HuH-7 (cell line): ENCODE data around the gene LGALSL.
A peak's percentile ranks its signal among the peaks of the same experiment; 100 is the strongest.

Experiments used
- DNase-seq: peaks from one replicate; pipeline ENCODE4 v3.0.0; 2011; ENCODE audit warnings: low spot score

The LGALSL gene

DNA sequence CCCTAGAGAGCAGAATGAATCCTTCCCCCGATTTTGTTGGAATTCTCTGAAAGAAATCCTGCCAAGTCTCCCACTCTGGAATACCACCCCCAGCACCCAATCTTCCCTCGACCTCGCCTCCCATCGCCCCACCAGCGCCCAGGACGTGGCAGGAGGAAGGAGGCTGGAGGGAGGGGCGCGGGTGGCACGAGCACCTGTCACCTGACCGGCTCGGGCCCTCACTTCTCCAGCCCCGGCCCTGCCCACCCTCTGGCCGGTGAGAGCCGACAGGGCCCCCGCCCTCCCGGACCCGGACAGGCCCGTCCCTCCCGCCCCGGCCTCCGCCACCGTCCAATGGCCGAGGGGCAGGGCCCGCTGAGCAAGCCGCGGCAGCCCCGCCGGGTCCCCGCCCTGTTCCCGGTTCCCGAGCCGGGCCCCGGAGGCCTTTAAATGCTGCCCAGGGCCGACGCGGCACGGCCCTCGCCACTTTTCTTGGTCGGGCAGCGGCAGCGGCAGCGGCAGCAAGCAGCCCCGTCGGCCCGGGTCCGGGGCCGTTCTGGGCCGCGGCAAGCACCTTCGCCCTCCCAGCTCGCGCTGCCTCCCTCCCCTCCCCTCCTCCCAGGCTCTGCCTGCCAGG lies at the start of gene LGALSL:
Gene LGALSL (plus strand): TSS at position 393 of the 616 bp plus-strand sequence. CDS start 384 bp downstream, outside the sequence.
- DNase-seq, result peak; percentile 86

DNA sequence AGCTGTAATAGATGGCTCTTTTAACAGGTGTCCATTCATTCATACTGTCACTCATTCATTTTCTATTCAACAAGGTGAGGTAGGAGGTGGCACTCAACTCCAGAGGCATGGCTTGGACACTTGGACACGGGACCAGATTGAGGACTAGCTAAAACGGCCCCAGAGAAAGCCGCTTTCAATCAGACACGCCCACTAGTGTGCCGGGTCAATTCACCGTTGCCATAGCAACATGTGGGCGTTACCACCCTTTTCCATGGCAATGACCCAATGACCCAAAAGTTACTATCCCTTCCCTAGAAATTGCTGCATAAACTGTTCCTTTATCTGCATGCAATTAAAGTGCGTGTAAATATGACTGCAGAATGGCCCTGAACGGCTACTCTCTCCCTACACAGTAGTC lies 49.2 kb upstream of the LGALSL start:
- peak; percentile 41 for DNase-seq

DNA sequence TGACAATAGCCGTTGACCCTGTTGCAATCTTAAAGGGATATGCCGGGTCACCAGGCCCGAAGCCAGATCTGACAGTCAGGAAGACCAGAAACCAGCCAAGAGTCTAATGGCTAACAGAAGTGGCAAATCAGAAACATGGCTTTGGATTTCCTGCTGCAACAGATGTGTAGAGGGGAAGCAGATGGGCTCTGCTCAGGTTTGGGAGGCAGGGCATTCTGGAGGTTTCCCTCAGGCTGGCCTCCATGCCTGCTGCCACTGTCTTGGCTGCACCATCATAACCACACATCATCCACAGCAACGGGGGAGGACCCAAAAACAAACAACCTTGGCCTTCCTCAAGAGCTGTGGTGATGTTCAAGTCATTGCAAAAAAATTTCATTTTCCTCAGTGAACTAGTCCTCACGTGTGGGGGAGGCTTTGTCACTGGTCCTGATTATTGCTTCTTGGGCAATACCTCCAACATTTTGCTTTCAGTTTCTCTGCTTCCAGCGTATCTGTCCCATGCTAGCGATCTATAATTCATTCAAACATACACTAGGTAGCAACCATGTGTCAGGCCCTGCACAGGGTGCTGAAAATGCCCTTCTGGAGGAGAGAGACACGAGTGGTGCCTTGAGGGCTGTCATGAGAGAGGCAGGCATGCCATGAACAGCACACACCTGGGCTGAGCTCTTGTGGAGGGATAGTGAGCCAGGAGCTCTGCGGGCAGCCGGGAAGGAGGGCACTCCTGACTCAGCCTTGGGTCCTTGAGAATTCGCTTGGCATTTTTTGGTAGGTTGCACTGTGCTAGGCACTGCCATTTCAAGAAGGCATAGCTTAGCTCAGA lies 48.2 kb upstream of the LGALSL start:
- no peak for DNase-seq

DNA sequence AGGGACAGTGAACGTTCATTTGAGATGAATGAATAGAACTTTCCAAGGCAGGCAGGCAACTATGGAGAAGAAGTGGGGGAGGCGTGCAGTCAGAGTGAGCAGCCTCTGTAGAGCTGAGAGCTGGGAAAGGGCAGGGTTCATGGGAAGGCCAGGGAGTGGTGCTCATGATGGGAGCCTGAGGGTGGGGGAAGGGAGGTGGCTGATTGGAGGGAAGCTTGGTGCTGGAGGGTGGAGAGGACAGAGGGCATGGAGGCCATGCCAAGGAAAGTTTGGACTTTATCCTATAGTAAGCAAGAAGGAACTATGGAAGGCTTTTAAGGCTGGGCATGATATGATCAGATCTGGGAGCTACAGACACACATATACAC lies 47.6 kb upstream of the LGALSL start:
- DNase-seq, result peak; percentile 54

DNA sequence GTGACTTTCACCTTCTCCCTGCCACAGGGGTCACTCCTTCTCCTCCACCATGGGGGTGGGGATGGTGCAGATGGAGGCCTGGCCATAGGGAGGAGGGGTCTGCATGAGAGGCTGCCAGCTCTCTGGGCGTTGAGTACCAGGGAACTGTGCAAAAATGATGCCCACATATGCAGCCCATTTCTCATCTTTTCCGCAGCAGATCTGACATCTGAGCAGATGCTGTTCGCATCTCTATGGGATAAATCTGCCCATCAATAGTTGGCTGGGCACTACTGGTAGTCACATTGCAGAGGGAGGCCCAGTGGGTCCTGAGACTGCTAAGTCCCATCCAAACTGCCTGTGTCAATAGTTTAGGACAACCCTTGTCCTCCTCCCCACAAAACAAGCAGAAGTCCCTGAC lies 45.9 kb upstream of the LGALSL start:
- DNase-seq, result no peak

DNA sequence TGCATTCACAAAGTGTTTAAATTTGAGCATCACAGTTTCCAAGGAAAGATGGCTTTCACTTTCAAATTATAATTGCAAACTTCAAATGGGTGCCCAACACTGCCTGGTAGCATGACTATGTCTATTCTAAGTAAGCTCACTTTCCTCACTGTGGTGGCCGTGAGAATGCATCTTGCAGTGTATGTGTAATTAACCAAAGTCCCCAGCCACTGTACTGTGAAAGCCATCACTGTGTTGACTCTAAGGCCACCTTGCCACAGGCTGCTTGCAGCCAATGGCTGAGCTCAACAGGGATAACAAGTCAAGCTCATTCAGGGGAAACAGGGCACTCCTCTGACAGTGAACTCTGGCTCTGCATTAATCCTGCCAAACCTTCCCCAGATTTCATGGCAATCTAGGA lies 43.3 kb upstream of the LGALSL start:
- DNase-seq, result peak; percentile 28

DNA sequence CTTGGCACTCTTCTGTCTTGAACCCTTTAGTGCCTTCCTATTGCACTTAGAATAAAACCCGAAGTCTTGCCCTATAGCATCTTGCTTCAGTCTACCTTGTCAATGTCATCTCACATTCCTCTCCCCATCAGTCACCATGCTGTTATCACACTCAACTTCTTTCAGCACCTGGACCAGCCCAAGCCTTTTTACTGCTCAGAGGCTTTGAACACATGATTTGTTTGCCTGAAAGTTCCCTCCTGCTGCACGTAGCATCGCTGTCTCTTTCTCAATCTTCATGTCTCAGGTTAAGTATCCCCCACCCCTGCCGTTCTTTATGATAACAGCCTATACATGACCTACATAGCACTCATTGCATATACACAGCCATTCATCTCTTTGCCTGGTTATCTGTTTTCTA lies 41.3 kb upstream of the LGALSL start:
- no peak for DNase-seq

DNA sequence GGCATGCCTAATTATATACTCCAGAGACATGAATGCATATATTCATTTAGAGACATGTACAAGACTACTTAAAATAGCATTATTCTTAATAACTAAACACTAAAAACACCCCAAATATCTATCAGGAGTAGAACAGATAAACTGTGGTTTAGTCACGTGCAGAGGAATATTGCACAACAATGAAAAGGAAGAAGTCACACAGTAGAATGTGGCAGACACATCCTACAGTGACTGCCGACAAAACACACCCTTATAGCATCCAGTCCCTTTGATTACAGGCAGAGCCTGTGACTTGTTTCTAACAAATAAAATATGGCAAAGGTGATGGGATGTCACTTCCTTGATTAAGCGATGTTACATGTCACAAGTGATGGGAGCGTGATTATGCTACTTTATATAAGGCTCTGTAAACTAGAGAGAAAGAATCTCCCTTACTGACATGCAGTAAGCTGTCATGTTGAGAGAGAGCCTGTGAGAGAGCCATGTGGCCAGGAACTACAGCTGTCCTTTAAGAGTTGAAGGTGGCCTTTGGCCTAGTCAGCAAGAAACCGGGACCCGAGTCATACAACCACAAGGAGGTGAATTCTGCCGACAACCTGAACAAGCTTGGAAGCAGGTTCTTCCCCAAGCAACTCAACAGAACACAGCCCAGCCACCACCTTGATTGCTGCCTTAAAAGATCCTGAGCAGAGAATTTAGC lies 39.1 kb upstream of the LGALSL start:
- no peak for DNase-seq

DNA sequence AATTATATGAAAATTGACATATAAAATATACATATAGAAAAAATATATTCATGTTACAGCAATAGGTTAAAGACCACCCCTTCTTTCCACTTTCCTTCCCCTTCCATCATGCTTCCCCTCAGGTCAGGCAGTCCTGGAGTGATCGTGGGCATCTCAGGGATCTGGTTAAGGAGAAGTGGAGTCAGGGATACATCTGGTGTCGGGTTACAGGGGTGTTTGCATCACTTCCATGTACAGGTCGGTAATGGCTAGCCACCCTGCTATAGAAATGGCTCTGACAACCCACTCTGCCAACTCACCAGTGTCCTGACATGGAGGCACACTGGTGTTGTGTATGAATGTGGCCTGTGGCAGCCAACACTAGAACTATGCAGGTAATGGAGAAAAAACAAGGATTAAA lies 36.3 kb upstream of the LGALSL start:
- no peak for DNase-seq

DNA sequence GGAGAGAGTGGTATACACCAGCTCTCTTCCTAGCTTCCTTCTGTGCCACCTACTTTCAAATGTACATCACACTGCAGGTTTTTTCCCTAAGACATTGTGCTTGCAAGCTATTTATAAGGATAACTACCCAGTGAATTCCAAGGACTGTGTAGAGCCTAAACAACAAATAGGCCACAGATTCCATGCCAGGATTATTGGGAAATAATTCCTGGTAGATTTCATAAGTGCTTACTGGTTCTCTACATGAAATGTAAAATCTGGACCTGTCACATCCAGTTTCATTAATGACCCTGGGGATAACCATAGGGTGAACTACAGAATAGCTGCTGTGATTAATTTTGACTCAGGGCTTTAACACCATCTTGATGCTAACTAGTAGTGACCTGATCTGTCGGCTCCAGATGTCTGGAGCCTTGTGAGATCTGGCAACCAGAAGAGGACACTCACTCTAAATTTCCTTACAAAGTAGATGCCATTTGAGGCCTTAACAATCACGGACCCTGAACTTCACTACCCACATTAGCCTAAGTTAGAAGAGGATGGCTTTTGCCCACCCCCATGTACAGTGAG lies 34.3 kb upstream of the LGALSL start:
- DNase-seq, result no peak

DNA sequence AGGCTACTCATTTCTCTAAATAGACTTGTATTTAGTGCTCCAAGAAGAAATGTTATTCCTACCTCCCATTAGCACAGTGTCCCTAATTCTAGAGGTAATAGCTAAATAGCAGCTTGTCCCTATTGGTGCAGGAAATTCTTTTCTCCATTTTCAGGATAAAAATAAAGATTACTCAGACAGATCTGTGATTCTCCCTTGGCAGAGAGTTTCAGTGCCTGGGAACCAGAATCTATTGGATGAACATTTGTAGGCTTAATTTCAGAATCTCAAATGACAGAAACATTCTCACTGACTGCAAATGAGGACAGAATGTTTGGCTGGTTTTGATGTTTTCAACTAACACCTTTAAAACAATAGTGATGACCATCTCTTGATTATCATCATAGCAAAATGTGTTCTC lies 33.3 kb upstream of the LGALSL start:
- no peak for DNase-seq

DNA sequence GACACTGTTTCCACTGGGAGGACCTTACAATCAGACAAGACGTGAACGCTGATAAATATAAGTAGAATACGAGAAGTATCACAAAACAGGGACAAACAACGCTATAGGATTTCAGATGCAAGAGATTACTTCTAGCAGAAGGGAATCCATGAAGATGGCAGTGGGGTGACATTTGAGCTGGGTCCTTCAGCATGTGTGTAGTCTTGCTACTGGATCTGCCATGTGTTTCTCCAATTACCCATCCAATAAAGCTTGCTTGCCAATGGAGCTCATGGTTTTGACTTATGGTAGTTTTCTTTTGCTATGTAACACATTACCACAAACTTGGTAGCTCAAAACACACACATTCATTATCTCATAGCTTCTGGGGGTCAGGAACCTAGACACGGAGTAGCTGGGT lies 32.8 kb upstream of the LGALSL start:
- no peak for DNase-seq

DNA sequence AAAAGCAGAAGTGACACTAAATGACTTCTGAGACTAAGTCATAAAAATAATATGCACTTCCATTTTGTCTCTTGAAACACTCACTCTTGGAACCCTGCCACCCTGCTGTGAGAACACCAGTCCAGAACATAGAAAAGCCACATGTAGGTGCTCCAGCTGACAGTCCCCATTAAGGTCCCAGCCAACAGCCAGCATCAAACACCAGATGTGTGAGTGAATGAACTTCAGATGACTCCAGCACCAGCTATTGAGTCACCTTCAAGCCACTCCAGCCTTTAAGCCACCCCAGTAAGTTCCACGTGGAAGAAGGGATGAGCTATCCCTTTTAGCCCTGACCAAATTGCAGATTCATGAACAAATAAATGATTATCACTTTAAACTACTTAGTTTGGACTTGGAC lies 31.5 kb upstream of the LGALSL start:
- no peak for DNase-seq

DNA sequence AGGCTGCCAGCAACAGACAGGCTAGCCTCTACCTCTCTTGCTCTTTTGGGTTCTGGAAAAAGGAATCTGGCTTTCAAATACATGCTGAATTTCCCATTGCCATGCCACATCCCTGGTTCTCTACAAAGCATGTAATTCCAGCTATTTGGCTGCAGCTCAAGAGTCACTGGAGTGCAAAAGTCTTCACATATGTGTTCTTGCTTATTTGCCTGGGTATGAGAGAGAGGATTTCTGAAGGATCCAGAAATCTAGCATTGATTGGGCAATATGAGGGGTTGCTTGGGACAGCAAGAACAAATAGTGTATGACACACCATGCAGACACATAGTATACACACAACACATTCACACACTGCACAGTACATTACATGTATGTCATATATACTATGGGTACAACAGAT lies 30.7 kb upstream of the LGALSL start:
- no peak for DNase-seq

DNA sequence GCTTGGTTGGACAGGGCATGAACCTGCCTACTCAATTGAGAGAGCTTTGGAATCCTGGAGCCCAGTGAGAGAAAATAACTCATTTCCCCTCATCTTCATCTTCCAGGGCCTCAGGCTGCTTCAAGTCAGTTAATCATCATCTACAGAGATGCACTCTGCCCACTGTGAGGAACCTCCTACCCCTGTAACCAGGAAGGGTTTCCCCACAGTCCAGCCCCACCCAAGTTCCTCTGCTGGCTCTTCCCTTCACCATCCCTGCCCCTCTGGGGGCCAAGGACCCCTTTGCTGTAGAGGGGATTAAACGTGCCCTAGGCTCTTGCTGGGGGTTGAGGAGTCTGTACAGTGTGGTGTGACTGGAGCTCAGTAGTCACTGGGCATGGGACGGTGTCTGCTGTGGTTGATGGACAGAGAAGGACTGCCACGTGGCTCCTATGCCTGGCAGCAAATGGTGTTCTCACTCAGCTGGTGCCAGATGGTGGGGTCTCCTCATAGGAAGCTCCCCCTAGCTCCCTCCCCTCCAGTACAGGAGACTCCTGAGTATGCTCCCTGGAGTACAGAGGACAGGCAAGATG lies 29.5 kb upstream of the LGALSL start:
- no peak for DNase-seq

DNA sequence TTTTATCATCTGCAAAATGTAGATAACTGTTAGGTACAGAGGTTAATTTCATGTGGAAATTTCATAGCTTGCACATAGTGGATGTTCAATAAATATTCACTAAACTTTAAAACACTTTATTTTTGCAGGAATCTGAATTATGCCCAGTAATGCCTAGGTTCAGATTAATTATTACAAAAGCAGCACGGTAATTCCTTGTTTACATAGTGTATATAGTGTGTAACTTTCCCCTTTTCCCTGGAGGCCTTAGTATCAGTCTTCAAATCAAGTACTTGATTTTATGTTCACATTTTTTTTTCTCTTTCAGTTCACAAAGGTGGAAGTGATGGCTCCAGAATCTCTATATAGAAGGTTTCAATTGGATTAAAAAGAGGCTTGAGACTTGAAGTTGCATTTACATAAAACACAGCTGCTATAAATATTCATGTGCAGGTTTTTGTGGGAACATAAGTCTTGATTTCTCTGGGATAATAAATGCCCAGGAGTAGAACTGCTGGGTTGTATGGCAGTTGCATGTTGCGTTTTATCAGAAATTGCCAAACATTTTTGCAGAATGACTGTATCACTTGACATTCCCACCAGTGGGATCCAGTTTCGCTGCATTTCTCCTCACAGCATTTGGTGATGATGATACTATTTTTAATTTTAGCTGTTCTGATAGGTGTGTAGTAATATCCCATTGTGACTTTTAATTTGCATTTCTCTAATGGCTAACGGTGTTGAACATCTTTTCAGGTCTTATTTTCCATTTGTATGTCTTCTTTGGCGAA lies 27.6 kb upstream of the LGALSL start:
- no peak for DNase-seq

DNA sequence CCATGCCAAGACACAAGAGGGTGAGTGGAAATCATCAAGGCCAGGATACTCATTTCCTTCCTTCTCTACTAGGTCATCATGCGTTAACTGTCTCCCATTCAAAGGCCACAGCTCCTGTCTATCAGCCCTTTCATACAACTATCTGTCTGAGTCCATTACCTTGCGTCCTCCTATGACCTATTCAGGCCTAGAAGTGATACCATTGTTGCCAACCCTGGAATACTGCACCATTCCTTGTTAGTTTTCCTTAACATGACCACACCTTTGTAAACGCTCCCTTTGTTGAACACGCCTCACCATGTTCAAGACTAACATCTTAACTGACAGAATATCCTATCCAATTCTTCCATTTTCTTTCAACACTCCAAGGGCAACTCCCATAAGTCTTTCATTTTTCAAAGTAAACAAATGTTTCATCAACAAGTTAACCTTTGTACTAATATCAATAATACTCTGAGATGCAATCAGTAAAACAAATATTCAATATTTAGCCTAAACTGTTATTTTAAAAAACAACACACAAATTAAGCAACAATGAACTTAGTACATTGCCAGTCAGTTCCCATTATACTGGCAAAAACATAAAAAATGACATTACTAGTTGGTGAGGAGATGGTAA lies 19.8 kb upstream of the LGALSL start:
- no peak for DNase-seq

DNA sequence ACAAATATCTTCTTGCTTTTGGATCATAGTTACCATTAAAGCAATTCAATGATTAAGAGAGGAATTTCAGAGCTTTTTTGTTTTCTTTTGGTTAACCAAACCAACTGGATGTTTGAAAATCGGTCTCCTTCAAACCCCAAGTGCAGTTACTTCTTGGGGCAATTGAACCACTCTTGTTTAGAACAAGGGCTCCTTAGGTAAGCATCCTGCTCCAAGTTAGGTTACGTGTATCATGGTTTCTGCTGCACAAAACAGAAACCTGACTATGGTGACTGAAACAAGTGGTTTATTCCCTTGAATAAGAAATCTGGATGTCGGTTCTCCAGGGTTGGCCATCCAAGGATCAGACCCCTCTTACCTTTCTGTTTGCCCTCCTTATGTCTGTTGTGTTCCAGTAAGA lies 16.1 kb upstream of the LGALSL start:
- DNase-seq, result no peak

DNA sequence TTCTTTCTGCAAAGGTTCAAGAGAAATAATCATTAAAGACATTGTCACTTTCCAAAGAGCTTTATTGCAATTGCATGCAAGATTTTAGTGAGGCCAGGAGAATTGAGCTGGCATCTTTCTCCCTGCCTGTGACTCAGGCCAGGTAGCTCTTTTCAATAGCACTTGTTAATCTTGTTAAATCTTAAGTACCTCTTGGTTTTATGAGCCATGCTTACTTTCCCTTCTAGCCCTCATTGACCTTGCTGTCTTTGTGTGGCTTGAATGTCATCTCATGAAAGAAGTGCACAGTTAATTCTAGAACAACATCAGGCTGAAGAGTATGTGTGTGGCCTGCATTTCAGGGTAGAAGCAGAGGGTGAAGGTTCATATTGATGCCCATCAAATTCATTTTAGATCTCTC lies 14.8 kb upstream of the LGALSL start:
- DNase-seq, result no peak

DNA sequence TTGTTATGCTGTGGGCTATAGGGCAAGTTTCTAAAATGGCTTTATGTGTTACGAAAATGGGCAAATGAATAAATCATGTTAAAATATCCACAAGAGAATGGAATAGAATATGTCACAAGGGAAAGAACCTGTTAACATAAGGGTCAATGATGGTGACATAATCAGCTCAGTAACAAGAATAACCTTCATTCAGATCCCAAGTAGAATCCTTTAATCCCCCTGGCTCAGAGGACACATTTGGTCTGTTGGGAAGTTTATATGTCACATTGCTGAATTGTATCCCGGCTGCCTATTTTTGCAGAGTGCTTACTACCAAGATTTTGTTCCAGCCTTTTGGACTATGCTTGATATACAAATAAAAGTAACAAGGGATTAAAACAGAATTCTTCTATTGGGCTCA lies 13.1 kb upstream of the LGALSL start:
- DNase-seq, result no peak

DNA sequence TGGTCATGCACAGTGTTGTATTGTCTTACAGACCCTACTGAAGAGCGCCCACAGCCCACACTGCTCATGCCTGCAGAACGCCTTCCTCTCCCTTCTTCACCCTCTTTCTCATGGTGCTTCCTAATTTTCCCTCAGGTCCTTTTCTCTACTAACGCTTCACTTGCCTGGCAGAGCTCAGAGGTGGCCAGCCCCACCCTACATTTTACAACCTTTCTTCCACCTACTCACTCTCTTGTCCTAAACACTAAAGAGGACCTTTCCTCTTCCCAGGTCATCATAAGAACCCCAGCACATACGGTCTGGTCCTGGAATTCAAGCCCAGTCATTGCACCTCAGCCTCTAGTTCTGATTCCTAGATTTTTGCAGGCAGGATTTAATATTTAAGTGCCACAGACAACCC lies 11.7 kb upstream of the LGALSL start:
- DNase-seq, result no peak
